ENCODE data around the gene RAVER2.
"Not testable (repeated sequence)": the region's sequence is repeated elsewhere in the genome, so short reads cannot be mapped to it uniquely, and the experiment has no call there.

RAVER2 gene

DNA sequence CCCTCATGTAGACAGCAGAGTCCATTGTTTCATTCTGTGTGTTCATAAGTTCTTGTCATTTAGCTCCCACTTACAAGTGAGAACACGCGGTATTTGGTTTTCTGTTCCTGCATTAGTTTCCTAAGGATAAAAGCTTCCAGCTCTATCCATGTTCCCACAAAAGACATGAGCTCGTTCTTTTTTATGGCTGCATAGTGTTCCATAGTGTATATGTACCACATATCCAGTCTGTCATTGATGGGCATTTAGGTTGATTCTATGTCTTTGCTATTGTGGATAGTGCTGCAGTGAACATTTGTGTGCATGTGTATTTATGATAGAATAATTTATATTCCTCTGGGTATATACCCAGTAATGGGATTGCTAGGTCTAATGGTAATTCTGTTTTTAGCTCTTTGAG lies 75.7 kb downstream of the RAVER2 start:
- not testable (repeated sequence) for DNase-seq

DNA sequence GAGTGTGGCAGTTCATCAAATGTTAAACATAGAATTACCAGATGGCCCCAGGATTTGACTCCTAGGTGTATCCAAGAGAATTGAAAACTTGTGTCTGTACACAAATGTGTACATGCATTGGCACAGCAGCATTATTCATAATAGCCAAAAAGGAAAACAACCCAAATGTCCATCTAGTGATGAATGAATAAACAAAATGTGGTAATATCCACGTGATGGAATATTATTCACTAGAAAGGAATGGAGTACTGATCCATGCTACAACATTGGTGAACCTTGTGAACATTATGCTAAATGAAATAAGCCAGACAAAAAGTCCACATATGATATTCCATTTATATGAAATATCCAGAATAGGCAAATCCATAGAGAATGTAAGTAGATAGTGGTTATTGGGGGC lies 77.7 kb downstream of the RAVER2 start:
- DNase-seq, result no peak

GRCh38 chr1:64823691-64824476 lies 79.0 kb downstream of the RAVER2 start:
- DNase-seq, result peak; percentile 44

GRCh38 chr1:64826991-64827390 lies 82.1 kb downstream of the RAVER2 start:
- no peak for DNase-seq

GRCh38 chr1:64828829-64829228 lies 84.0 kb downstream of the RAVER2 start:
- DNase-seq, result no peak

- DNase-seq, result no peak
These were observed 84.6 kb downstream of the RAVER2 start for GRCh38 chr1:64829411-64830029.

DNA sequence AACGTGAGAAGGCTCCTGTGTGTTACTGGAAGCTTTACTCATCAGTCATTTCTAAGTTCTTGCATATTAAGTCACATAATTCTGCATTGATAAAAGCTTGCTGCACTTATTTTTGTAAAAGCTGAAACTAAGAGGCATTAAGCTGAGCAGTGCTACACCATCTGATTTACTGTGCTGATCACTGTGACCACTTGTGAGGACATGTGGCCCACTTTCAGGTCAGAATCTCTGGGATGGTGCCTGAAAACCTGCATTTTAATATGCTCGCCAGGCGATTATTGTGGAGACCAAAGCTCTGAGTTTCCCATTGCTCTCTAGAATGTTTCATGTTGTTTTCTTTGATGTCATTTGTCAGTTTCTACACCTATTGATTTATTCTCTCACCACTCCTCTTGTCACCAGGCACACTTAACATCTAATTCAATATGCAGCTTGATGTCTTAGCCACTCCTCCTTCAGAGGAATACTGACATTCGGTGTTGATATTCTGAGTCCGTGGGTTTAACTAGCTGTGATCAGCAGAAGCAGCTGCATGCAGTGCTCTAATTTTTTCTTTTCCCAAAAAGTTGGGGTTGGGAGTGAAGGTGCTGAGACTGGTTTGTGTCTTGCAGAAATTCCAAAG lies 85.3 kb downstream of the RAVER2 start:
- DNase-seq, result no peak

- no peak for DNase-seq
These were observed 89.9 kb downstream of the RAVER2 start for GRCh38 chr1:64834734-64835133.

- DNase-seq, result no peak
These were observed 91.9 kb downstream of the RAVER2 start for GRCh38 chr1:64836802-64837201.

- DNase-seq, result no peak
These were observed 93.6 kb downstream of the RAVER2 start for GRCh38 chr1:64838486-64838885.

DNA sequence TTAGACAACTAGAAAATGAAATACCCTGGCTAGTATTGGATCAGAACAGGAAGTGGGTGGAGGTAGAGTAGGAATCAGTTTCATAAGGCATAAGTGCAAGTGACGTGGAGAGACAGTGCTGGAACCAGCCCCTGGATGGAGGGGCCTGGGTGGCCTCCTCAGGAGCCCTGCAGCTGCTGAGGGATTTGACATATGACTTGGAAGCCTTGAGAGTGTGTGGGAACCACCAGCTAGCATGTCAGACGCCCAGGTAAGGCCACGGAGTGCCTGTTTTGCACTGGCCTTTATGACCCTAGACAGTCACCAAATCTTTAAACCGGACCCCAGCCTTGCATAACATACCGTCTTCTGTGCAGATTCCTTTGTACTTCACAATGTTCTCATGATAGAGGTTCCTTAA lies 94.4 kb downstream of the RAVER2 start:
- DNase-seq, result no peak

- no peak for DNase-seq
These were observed 95.0 kb downstream of the RAVER2 start for GRCh38 chr1:64839732-64840405.

DNA sequence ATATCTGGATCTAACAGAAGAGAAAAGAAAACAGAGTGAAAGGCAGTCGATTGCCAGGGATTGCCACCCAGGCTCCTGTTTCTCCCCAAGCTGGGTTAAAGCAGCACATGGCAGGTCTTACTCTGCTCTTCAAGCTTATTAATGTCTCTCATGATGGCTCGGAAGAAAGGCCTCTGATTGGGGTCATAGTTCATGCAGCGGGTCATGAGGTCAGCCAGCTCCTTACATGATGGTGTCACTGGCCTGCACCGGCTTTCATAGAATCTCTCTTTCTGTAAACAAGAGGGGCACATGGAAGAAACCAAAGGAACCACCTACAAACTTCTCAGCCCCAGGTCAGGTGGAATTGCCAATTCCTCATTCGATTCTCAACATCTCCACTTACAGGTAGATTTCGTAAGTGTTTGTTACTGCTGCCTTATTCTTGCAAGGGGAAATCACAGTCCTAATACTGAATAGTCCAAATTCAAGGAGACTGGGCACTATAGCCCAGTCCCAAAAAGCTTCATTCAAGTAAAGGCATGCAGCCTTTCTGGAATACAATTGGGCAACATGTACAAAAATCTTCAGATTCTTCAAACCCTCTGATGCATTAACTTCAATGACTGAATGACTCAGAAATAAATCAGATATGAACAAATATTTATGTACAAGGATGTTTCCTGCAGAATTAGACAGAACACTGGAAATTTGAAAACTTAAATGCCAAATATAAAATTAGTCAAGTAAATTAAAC lies 96.6 kb downstream of the RAVER2 start:
- DNase-seq, result no peak

DNA sequence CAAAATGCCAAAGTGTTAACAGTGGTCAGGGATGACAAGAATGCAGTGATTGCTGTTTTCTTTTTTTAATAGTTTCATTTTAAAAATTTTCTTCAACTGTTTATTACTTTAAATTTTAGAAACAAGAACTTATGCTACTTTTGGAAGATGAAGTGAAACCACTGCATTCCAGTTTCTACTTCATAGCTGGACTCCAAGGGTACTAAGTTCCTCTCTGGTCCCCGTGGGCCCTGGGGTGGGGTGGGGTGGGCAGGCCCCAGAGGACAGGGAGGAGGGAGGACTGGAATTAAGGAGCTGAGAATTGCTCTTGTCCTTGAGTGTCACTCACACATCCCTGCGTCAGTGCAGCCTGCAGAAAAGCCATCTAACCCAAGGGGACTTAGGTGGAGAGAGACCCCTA lies 97.3 kb downstream of the RAVER2 start:
- no peak for DNase-seq

DNA sequence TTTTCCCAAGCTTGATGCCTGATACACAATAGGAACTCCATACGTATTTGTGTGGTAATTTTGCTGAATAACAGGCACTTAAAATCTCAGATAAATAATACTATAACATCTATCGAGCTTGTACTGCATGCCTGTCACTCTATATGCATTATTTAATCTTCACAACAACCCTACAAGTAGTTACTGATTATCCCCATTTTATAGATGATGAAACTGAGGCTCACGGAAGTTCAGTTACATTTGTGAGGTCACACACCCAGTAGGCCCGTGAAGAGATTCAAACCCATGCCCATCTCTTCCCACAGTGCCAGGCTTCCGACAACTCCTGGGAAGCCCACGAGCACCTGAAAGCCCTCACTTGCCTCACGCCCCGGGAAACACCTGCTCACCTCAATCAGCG lies 98.8 kb downstream of the RAVER2 start:
- no peak for DNase-seq

DNA sequence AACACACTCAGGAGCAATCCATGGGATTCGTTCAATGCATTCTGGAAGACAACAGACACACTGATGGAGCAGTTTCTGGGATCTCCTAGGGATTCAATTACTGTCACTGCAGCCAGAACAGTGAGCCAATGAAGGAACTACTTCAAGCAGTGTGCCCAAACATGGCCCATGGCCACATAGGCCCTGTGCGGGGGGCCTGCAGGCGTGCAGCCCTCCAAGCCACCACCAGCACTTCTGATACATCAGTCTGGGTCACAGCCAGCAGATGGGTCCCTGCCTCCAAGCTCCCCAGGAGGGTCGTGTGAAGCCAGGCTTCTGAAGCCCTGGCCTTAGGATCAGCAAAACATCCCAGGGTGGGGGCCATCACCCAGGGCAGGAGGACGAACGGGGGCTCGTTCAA lies 99.3 kb downstream of the RAVER2 start:
- DNase-seq, result no peak

GRCh38 chr1:64844609-64845008 lies 99.7 kb downstream of the RAVER2 start:
- no peak for DNase-seq

GRCh38 chr1:64845831-64846425 lies 101.1 kb downstream of the RAVER2 start:
- DNase-seq, result no peak

DNA sequence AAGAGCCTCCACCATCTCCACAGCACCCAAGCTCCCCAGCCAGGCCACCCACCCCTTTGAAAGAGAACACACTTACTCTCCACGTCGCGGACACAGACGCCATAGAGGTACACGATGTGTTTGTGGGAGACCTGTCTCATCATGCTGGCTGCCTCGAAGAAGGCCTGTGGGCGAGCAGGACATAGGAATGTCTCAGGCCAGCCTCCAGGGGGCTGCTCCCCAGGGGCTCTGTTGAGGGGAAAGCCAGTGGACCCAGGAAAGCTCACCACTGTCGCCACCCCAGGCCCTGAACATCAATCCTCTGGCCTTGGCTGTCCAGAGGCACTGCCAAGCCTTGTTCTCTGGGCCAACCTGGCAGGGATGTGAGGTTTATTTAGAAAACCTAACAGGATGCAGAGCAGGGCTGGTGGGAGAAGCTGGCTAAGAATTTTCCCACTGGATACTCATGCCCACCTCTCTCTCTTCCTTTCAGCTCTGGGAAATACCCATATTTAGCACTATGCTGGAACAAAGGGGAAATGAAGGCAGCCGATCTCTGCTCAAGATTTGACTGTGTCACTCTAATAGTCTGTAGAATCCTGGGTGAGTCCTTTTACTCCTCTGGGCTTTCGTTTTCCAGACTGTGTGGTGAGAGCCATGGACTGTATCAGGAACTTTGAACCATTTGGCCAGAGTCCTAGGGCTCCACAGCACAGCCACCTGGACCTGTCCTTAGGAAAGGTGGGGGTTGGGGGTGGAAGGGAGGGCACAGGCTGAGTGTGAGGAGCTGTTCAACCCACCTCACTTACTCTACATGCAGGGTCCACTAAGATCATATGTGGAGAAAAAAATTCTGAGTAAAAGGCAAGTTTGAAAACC lies 101.9 kb downstream of the RAVER2 start:
- DNase-seq, result no peak

GRCh38 chr1:64847666-64848065 lies 102.8 kb downstream of the RAVER2 start:
- DNase-seq, result no peak

DNA sequence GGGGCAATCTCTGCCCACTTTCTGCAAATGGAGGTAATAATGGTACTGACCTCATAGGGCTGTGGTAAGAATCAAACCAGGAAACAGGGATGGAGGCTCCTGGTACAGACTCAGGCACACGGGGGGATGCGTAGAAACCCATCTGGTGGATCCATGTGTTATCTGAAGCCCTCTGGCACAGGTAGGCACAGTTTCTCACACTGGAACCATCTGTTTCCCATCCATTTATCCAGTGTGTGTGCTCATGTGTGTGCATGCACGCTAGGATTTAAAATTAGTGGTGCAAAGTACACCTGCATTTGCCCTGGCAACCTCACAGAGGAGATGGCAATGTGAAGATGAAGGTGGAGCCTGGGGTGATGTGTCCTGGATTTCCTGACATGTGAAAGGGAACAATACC lies 103.3 kb downstream of the RAVER2 start:
- DNase-seq, result no peak

Data from effector CD8-positive, alpha-beta T cell (primary cell).